DMS114 treated with DMSO at 0.1 percent for 48 hours (cell line): ENCODE measurements around the gene MYLK.

ENCODE experiments used
- DNase-seq: peaks from one replicate; lab custom pipeline; 2025; ENCODE audit not compliant: unreplicated experiment; lab: John Stamatoyannopoulos, UW

Gene MYLK

GRCh38 chr3:123571264-123571972 lies 312.7 kb downstream of the MYLK start:
- no peak for DNase-seq

DNA sequence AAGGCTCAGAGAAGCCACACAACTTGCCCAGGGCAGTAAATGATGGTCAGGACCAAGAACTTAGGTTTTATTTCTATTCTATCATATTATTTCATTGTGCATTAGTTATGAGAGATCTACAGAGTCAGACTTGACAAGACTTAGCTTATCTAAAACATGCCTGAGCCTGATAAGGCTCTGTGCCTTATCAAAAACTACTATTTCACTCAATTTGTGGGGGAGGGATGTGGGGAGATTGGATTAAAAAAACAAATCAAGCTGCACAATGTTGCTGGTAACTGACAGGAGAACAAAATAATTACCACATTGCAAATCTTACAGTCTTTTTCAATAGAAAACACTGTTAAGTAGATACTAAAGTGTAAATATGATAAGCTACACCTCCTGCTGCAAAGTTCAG lies 315.3 kb downstream of the MYLK start:
- DNase-seq: no peak

GRCh38 chr3:123568034-123568433 lies 316.1 kb downstream of the MYLK start:
- DNase-seq: no peak

GRCh38 chr3:123564056-123564455 lies 320.1 kb downstream of the MYLK start:
- no peak for DNase-seq

DNA sequence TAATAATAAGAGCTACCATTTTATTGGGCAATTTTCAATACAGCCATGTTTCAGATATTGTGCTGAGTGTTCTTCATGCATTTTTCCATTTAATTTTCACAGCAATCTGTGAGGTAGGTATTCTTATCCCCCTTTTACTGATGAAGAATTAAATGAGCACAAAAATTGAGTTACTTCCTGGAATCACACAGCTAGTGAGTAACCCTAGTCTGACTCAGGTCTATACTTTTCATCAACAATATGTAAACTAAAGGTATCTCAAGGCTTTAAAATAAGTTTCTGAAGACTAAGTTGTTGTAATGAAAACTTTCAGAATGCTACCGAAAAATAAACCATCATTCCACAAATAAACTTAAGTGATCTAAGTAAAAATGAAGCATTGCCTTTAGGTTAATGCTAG lies 321.6 kb downstream of the MYLK start:
- no peak for DNase-seq

GRCh38 chr3:123561188-123561587 lies 322.9 kb downstream of the MYLK start:
- DNase-seq: no peak
